ENCODE results near the gene TBC1D3B.
"Not testable (repeated sequence)": the region's sequence is repeated elsewhere in the genome, so short reads cannot be mapped to it uniquely, and the experiment has no call there.

DNA sequence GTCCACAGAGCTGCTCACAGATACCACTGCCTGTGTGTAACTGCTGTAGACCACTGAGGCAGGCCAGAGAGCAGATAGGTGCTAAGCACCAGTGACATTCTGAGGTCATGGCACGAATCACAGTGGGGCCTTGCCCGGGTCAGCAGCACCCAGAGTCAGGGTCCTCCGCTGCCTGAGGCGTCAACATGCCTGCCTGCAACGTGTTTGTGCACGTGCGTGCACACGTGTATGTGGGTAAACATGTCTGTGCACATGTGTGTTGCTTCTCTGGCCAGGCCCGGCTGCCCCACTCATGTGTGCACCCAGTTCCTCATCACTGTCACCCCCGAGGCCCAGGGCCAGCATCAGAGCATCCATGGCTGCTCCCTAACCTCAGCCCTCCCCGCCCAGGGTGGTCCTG lies at the start of gene TBC1D3B:
- TF ChIP-seq SMAD3 (CRISPR knock-in tag; IDR thresholded peaks at IDR 0.05; ENCODE audit: borderline replicate concordance); NFYB (CRISPR knock-in tag; conservative IDR thresholded peaks at IDR 0.05; ENCODE audit: low read depth); ZNF121 (CRISPR knock-in tag; IDR thresholded peaks at IDR 0.05); E2F4 (CRISPR knock-in tag; IDR thresholded peaks at IDR 0.05; ENCODE audit: borderline replicate concordance, low read depth); JUN (CRISPR knock-in tag; IDR thresholded peaks at IDR 0.05); KAT7 (CRISPR knock-in tag; IDR thresholded peaks at IDR 0.05; ENCODE audit: borderline replicate concordance): not testable (repeated sequence)
- TF ChIP-seq, protein P1, sequence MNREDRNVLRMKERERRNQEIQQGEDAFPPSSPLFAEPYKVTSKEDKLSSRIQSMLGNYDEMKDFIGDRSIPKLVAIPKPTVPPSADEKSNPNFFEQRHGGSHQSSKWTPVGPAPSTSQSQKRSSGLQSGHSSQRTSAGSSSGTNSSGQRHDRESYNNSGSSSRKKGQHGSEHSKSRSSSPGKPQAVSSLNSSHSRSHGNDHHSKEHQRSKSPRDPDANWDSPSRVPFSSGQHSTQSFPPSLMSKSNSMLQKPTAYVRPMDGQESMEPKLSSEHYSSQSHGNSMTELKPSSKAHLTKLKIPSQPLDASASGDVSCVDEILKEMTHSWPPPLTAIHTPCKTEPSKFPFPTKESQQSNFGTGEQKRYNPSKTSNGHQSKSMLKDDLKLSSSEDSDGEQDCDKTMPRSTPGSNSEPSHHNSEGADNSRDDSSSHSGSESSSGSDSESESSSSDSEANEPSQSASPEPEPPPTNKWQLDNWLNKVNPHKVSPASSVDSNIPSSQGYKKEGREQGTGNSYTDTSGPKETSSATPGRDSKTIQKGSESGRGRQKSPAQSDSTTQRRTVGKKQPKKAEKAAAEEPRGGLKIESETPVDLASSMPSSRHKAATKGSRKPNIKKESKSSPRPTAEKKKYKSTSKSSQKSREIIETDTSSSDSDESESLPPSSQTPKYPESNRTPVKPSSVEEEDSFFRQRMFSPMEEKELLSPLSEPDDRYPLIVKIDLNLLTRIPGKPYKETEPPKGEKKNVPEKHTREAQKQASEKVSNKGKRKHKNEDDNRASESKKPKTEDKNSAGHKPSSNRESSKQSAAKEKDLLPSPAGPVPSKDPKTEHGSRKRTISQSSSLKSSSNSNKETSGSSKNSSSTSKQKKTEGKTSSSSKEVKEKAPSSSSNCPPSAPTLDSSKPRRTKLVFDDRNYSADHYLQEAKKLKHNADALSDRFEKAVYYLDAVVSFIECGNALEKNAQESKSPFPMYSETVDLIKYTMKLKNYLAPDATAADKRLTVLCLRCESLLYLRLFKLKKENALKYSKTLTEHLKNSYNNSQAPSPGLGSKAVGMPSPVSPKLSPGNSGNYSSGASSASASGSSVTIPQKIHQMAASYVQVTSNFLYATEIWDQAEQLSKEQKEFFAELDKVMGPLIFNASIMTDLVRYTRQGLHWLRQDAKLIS (CRISPR knock-in tag; IDR thresholded peaks at IDR 0.05; ENCODE audit: borderline replicate concordance): not testable (repeated sequence)
- TF ChIP-seq, protein P2, sequence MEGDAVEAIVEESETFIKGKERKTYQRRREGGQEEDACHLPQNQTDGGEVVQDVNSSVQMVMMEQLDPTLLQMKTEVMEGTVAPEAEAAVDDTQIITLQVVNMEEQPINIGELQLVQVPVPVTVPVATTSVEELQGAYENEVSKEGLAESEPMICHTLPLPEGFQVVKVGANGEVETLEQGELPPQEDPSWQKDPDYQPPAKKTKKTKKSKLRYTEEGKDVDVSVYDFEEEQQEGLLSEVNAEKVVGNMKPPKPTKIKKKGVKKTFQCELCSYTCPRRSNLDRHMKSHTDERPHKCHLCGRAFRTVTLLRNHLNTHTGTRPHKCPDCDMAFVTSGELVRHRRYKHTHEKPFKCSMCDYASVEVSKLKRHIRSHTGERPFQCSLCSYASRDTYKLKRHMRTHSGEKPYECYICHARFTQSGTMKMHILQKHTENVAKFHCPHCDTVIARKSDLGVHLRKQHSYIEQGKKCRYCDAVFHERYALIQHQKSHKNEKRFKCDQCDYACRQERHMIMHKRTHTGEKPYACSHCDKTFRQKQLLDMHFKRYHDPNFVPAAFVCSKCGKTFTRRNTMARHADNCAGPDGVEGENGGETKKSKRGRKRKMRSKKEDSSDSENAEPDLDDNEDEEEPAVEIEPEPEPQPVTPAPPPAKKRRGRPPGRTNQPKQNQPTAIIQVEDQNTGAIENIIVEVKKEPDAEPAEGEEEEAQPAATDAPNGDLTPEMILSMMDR (IDR thresholded peaks at IDR 0.05): not testable (repeated sequence)
- TF ChIP-seq, protein P3, sequence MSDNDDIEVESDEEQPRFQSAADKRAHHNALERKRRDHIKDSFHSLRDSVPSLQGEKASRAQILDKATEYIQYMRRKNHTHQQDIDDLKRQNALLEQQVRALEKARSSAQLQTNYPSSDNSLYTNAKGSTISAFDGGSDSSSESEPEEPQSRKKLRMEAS (CRISPR knock-in tag; IDR thresholded peaks at IDR 0.05): not testable (repeated sequence)

Measured in WTC11 (cell line).